ENCODE measurements around the gene GUCD1.

Gene GUCD1

GRCh38 chr22:24585927-24586546 lies 31.1 kb upstream of the GUCD1 start:
- no peak overlapping the region for H3K27ac ChIP-seq
- TF ChIP-seq ZFX (IDR thresholded peaks at IDR 0.05) (no peak), CTCF (conservative IDR thresholded peaks at IDR 0.05) (no peak)

DNA sequence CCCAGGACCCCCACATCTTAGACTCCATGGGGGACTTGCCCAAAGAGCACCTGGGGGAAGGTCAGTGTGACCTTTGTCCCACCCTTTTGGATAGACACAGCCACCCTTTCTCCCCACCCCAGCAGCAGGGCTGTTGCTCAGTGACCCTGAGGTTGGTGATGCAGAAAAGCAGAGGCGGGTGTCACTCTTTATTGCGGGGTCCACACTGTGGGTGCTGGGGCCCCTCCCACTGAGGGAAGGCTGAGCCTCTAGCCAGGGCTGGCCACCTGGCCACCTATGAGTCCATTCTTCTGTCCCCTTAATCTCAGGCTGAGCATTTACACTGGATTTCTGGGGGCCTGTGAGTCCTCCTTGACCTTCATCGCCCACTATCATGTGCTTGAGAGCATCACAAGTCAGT lies 30.5 kb upstream of the GUCD1 start:
- H3K27ac ChIP-seq = peak overlapping the region; percentile 36; the same call in 1 of the 2 replicates
- TF ChIP-seq CTCF (conservative IDR thresholded peaks at IDR 0.05) (no peak), ZFX (IDR thresholded peaks at IDR 0.05) (no peak)

DNA sequence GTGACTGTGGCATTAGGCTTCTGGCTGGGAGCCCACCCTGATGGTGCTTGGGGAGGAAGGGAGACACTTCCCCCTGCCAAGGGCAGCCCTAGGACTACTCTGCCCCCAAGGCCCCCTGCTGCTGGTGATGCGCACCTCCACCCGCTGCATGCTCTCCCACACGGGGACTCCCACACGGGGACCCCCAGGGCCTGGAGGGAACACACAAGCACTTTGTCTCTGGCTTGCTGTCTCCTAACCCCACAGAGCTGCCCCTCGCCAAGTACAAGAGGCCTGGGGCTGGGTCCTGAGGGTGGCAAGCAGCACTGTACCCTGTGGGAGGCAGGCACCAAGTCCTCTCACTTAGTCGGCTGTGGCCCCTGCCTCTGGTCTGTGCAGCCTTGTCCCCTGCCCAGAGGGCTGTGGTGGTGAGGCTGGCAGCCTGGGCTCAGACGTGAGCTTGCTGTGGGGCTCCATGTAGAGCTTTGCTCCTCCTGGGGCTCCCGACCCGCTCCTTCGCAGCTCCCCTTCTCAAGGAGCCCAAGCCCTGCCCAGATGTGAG lies 30.0 kb upstream of the GUCD1 start:
- H3K27ac ChIP-seq = peak overlapping the region; percentile 36
- TF ChIP-seq ZFX (IDR thresholded peaks at IDR 0.05) = no peak
- no peak for TF ChIP-seq CTCF (conservative IDR thresholded peaks at IDR 0.05)

- TF ChIP-seq CTCF (conservative IDR thresholded peaks at IDR 0.05) (no peak), ZFX (IDR thresholded peaks at IDR 0.05) (no peak)
- H3K27ac ChIP-seq = peak overlapping the region; percentile 36
Measured at GRCh38 chr22:24584166-24584790, 29.3 kb upstream of the GUCD1 start.

- peak overlapping the region; percentile 36 for H3K27ac ChIP-seq
- no peak for TF ChIP-seq CTCF (conservative IDR thresholded peaks at IDR 0.05)
- no peak for TF ChIP-seq ZFX (IDR thresholded peaks at IDR 0.05)
Measured at GRCh38 chr22:24583221-24584165, 28.6 kb upstream of the GUCD1 start.

DNA sequence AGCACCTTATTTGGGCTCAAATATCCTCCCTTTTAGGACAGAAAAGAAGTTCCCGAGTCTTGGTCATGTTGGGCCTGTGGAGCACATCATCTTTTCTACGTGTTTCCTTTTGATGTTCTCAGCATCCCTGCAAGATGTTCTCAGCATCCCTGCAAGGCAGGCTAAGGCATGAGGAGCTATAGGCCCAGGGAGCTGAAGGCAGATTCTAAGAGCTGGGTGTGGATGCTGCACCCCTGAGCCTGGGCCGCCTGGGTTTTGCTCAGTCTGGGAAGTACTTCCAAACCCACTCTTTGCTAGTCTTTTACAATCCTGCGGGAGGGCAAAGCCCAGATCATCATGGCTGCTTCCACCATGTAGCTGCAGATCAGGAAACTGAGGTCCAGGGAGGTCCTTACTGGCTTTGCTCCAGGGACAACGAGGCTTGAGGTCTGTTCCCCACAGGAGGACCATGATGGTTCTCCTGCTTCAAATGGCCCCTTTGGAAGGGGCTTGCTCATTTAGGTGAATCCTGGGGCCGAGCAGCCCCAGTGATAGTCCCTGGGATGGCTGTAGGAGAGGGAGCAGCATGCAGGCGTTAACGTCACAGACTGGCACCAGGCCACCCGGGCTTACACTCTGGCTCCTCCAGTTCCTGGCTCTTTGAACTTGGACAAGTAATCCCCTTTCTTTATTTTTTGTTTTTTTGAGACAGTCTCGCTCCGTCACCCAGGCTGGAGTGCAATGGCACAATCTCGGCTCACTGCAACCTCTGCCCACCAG lies 27.3 kb upstream of the GUCD1 start:
- no peak overlapping the region for H3K27ac ChIP-seq
- no peak for TF ChIP-seq ZFX (IDR thresholded peaks at IDR 0.05)
- no peak for TF ChIP-seq CTCF (conservative IDR thresholded peaks at IDR 0.05)

All from C4-2B (cell line).